ENCODE results near the gene FBXW10B.
"Not testable (repeated sequence)": the region's sequence is repeated elsewhere in the genome, so short reads cannot be mapped to it uniquely, and the experiment has no call there.

FBXW10B gene
- 0.22 to 0.58 (median 0.53) reads per million in 3 experiments for total RNA-seq

- not testable (repeated sequence) for DNase-seq
Measured at GRCh38 chr17:15619331-15620058, at the start of gene FBXW10B. TSS of gene FBXW10B (minus strand) at chr17:15619704. CDS start at chr17:15619512, 192 bp downstream.

GRCh38 chr17:15663691-15664090, 44.2 kb upstream of the FBXW10B start:
- no peak for DNase-seq

GRCh38 chr17:15663176-15663575, 43.7 kb upstream of the FBXW10B start:
- no peak for DNase-seq

GRCh38 chr17:15662681-15663080, 43.2 kb upstream of the FBXW10B start:
- DNase-seq = no peak

- no peak for DNase-seq
Measured at GRCh38 chr17:15660077-15660476, 40.6 kb upstream of the FBXW10B start.

- DNase-seq = no peak
Measured at GRCh38 chr17:15659663-15660062, 40.2 kb upstream of the FBXW10B start.

- DNase-seq = no peak
Measured at GRCh38 chr17:15659236-15659635, 39.7 kb upstream of the FBXW10B start.

- no peak for DNase-seq
Measured at GRCh38 chr17:15658296-15658695, 38.8 kb upstream of the FBXW10B start.

- DNase-seq = no peak
Measured at GRCh38 chr17:15657868-15658267, 38.4 kb upstream of the FBXW10B start.

GRCh38 chr17:15654886-15655561, 35.5 kb upstream of the FBXW10B start:
- DNase-seq = no peak

- not testable (repeated sequence) for DNase-seq
Measured at GRCh38 chr17:15654401-15654800, 34.9 kb upstream of the FBXW10B start.

GRCh38 chr17:15652960-15653359, 33.5 kb upstream of the FBXW10B start:
- no peak for DNase-seq

- no peak for DNase-seq
Measured at GRCh38 chr17:15651583-15652110, 32.1 kb upstream of the FBXW10B start.

- no peak for DNase-seq
Measured at GRCh38 chr17:15650741-15651582, 31.5 kb upstream of the FBXW10B start.

GRCh38 chr17:15649861-15650421, 30.4 kb upstream of the FBXW10B start:
- no peak for DNase-seq

- no peak for DNase-seq
Measured at GRCh38 chr17:15648386-15648785, 28.9 kb upstream of the FBXW10B start.

GRCh38 chr17:15645942-15646312, 26.4 kb upstream of the FBXW10B start:
- not testable (repeated sequence) for DNase-seq

- DNase-seq = not testable (repeated sequence)
Measured at GRCh38 chr17:15645099-15645941, 25.8 kb upstream of the FBXW10B start.

- not testable (repeated sequence) for DNase-seq
Measured at GRCh38 chr17:15642505-15643251, 23.2 kb upstream of the FBXW10B start.

- DNase-seq = not testable (repeated sequence)
Measured at GRCh38 chr17:15642014-15642413, 22.5 kb upstream of the FBXW10B start.

- DNase-seq = not testable (repeated sequence)
Measured at GRCh38 chr17:15630930-15631453, 11.5 kb upstream of the FBXW10B start.

Measured in central memory CD4-positive, alpha-beta T cell (primary cell).